ENCODE data around the gene GPR152.

GPR152 gene

DNA sequence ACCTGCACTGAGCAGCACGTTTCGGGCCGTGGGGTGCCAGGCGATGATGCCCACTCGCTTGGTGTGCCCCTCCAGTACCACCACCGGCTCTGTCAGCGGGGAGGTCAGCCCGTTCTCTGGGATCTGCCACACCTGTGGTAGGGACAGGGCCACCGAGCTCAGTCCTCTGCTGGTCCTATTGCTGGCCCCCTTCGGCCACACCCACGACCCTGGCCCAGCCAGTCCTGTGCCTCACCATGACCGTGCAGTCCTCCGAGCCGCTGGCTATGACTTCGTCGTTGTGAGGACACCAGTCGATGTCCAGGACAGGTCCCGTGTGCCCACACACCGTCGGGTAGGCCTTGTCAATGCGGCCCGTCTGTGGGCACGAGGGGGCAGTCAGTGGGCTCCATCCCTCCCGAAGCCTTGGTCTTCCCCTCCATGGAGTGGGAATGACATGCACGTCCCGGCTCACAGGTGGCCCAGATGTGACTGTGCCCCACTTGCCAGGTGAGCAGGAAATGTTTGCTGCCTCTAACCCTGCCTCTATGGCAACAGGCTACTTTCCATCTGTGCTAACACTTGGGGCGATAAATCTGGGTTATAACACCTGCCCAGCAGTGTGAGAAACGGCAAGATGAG lies 10.7 kb downstream of the GPR152 start:
- no peaks in the 10 kb centered on the region for H3K27me3 ChIP-seq (replicated peaks; ENCODE audit: control insufficient read depth, insufficient read depth, low read length)
- H3K9me3 ChIP-seq (ENCODE audit: control insufficient read depth, low read length) = no peaks in the 10 kb centered on the region
- H3K36me3 ChIP-seq (ENCODE audit: control insufficient read depth, insufficient read depth, low read length, severe bottlenecking) = peaks cover 25% of the 10 kb centered on the region
- peak overlapping the region; percentile 91 for H3K4me3 ChIP-seq (ENCODE audit: low read length)
- DNase-seq (ENCODE audit: low read depth) = no peak
- peak overlapping the region; percentile 95 for H3K9ac ChIP-seq (ENCODE audit: low read length)
- H3K4me1 ChIP-seq (ENCODE audit: control insufficient read depth, insufficient read depth, low read length) = peaks cover 19% of the 10 kb centered on the region

- DNase-seq (ENCODE audit: low read depth) = no peak
- Histone ChIP-seq H3K9me3 (ENCODE audit: control insufficient read depth, low read length) (no peaks in the 10 kb centered on the region), H3K9ac (ENCODE audit: low read length) (no peak overlapping the region)
Observed at GRCh38 chr11:67441098-67441563, 11.4 kb downstream of the GPR152 start.

DNA sequence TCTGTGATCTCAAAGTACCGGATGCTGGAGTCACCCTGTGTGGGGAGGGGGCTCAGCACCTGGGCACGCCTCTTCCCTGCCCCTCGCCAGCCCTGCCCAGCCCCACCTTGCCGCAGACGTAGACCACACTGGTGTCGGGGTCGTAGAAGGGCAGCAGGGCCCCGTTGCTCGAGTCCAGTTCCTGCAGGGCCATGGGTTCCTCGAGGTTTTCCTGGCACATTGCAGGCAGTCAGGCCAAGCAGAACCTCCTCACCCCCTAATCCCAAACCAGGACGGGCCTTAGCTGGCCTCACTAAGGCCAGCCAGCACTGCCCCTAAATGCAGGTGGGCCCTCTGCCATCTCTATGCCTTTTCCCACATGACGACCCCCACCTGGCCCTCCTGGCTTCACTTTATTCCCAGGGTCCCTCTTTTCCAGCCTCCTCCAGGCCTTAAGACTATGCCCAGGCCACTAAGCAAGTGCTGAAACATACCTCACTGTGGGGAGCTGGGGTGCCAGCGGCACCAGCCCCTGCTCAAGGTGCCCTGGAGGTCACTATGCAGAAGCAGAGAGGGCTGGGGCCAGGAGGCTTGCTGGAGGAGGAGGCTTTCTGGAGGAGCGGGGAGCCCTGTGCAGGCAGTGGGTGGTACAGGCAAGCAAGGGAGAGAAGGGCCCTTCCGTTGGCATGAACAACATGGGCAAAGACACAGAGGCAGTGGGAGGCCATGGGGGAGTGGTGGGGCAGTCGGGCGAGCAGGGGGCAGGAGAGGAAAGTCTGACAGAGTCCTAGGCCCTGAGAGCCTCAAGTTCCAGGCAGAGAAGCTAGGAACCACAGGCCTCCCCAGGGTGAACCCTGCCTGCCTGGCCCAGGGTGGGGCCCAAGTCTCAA lies 12.1 kb downstream of the GPR152 start:
- Histone ChIP-seq H3K9me3 (ENCODE audit: control insufficient read depth, low read length) (no peaks in the 10 kb centered on the region), H3K4me1 (ENCODE audit: control insufficient read depth, insufficient read depth, low read length) (peaks cover 19% of the 10 kb centered on the region), H3K27me3 (replicated peaks; ENCODE audit: control insufficient read depth, insufficient read depth, low read length) (no peaks in the 10 kb centered on the region), H3K9ac (ENCODE audit: low read length) (no peak overlapping the region), H3K36me3 (ENCODE audit: control insufficient read depth, insufficient read depth, low read length, severe bottlenecking) (peaks cover 28% of the 10 kb centered on the region), H3K4me3 (ENCODE audit: low read length) (no peak overlapping the region)
- DNase-seq (ENCODE audit: low read depth) = no peak

More at GRCh38 chr11:67441098-67441563, 11.4 kb downstream of the GPR152 start:
- H3K27me3 ChIP-seq (replicated peaks; ENCODE audit: control insufficient read depth, insufficient read depth, low read length) = no peaks in the 10 kb centered on the region
- peaks cover 25% of the 10 kb centered on the region for H3K36me3 ChIP-seq (ENCODE audit: control insufficient read depth, insufficient read depth, low read length, severe bottlenecking)
- no peak overlapping the region for H3K4me3 ChIP-seq (ENCODE audit: low read length)
- peaks cover 19% of the 10 kb centered on the region for H3K4me1 ChIP-seq (ENCODE audit: control insufficient read depth, insufficient read depth, low read length)

GRCh38 chr11:67439321-67440228 lies 13.0 kb downstream of the GPR152 start:
- Histone ChIP-seq H3K9me3 (ENCODE audit: control insufficient read depth, low read length) (no peaks in the 10 kb centered on the region), H3K36me3 (ENCODE audit: control insufficient read depth, insufficient read depth, low read length, severe bottlenecking) (peaks cover 35% of the 10 kb centered on the region), H3K4me1 (ENCODE audit: control insufficient read depth, insufficient read depth, low read length) (peaks cover 19% of the 10 kb centered on the region), H3K9ac (ENCODE audit: low read length) (peak overlapping the region; percentile 50), H3K27me3 (replicated peaks; ENCODE audit: control insufficient read depth, insufficient read depth, low read length) (no peaks in the 10 kb centered on the region), H3K4me3 (ENCODE audit: low read length) (no peak overlapping the region)
- peak; percentile 22 for DNase-seq (ENCODE audit: low read depth)

GRCh38 chr11:67438158-67438902 lies 14.2 kb downstream of the GPR152 start:
- Histone ChIP-seq H3K4me1 (ENCODE audit: control insufficient read depth, insufficient read depth, low read length) (peaks cover 19% of the 10 kb centered on the region), H3K27me3 (replicated peaks; ENCODE audit: control insufficient read depth, insufficient read depth, low read length) (no peaks in the 10 kb centered on the region), H3K36me3 (ENCODE audit: control insufficient read depth, insufficient read depth, low read length, severe bottlenecking) (peaks cover 48% of the 10 kb centered on the region), H3K4me3 (ENCODE audit: low read length) (no peak overlapping the region), H3K9me3 (ENCODE audit: control insufficient read depth, low read length) (no peaks in the 10 kb centered on the region), H3K9ac (ENCODE audit: low read length) (no peak overlapping the region)
- DNase-seq (ENCODE audit: low read depth) = no peak

GRCh38 chr11:67437809-67438157 lies 14.7 kb downstream of the GPR152 start:
- no peak overlapping the region for H3K9ac ChIP-seq (ENCODE audit: low read length)
- peaks cover 53% of the 10 kb centered on the region for H3K36me3 ChIP-seq (ENCODE audit: control insufficient read depth, insufficient read depth, low read length, severe bottlenecking)
- H3K27me3 ChIP-seq (replicated peaks; ENCODE audit: control insufficient read depth, insufficient read depth, low read length) = no peaks in the 10 kb centered on the region
- no peak overlapping the region for H3K4me3 ChIP-seq (ENCODE audit: low read length)
- H3K4me1 ChIP-seq (ENCODE audit: control insufficient read depth, insufficient read depth, low read length) = peaks cover 19% of the 10 kb centered on the region
- no peaks in the 10 kb centered on the region for H3K9me3 ChIP-seq (ENCODE audit: control insufficient read depth, low read length)
- no peak for DNase-seq (ENCODE audit: low read depth)

DNA sequence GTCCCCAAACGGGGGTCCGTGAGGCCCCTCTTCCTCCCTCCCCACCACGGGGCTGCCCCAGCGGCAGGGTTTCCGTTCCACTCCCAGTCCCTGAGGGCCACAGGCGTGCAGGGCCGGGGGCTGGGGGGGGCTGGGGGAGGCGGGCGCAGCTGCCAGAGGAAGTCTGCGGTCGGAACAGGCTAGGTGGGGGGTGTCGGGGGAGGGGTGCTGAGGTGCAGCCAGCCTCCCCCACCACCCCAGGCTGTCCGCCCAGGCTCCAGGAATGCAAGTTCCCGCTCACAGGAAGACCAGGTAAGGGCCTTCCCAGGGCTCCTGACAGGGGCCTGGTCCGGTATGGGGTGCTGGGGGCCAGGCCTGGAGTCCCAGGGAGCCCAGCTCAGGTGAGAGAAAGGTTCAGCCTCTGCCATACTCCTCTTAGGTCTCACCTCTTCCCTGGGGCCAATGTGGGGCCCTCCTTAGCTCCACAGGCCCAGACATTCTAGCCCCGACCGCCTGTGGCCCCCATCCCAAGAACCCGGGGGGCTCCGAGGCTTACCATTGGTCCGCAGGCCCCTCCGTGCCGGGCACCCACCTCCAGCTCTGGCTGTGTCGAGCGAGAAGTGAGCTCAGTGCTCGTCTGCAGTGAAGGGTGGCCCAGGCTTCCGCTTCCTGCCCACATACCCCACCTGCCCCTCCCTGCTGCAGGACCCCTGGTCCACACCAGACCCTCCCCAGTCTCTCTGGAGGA lies 15.3 kb downstream of the GPR152 start, which contains the start of gene PTPRCAP:
Gene PTPRCAP, minus strand, starts transcription at position 601 of the 727 bp plus-strand sequence. Its CDS starts 63 bp downstream, at position 538.
- Histone ChIP-seq H3K4me1 (ENCODE audit: control insufficient read depth, insufficient read depth, low read length) (peaks cover 14% of the 10 kb centered on the region), H3K4me3 (ENCODE audit: low read length) (no peak within 1 kb of the TSS), H3K9ac (ENCODE audit: low read length) (no peak within 1 kb of the TSS), H3K36me3 (ENCODE audit: control insufficient read depth, insufficient read depth, low read length, severe bottlenecking) (peaks cover 58% of the 10 kb centered on the region), H3K27me3 (replicated peaks; ENCODE audit: control insufficient read depth, insufficient read depth, low read length) (no peaks in the 10 kb centered on the region), H3K9me3 (ENCODE audit: control insufficient read depth, low read length) (no peaks in the 10 kb centered on the region)
- DNase-seq (ENCODE audit: low read depth) = no peak

DNA sequence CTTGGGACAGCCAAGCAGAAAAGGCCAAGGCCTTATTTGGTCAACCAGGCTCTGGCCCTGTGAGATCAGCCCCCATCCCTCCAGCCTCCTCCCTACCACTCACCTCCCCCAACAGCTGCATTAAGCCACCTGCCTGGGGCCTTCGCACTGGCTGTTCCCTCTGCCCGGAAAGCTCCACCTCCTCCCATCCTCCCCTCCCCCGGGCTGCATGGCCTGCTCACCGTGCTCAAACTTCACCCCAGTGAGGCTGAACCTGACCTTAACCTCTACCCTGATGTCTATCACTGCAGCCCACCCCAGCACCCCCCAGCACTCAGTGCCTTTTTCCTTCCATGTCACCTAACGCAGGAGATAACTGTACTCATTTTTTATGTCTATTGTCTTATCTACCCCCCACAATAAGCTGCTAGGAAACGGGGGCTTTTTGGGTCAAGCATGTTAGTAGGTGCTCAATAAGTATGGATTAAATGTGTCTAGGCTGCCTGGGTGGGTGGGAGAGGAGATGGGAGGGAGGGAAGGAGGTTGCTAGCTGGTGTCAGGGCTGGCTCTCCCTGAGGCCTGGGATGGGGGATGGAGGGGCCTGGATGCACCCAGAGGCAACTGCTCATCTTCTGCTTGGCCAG lies 16.0 kb downstream of the GPR152 start:
- no peak overlapping the region for H3K4me3 ChIP-seq (ENCODE audit: low read length)
- H3K27me3 ChIP-seq (replicated peaks; ENCODE audit: control insufficient read depth, insufficient read depth, low read length) = no peaks in the 10 kb centered on the region
- peaks cover 65% of the 10 kb centered on the region for H3K36me3 ChIP-seq (ENCODE audit: control insufficient read depth, insufficient read depth, low read length, severe bottlenecking)
- no peak for DNase-seq (ENCODE audit: low read depth)
- H3K9ac ChIP-seq (ENCODE audit: low read length) = no peak overlapping the region
- peaks cover 9% of the 10 kb centered on the region for H3K4me1 ChIP-seq (ENCODE audit: control insufficient read depth, insufficient read depth, low read length)
- no peaks in the 10 kb centered on the region for H3K9me3 ChIP-seq (ENCODE audit: control insufficient read depth, low read length)

GRCh38 chr11:67435727-67436458 lies 16.6 kb downstream of the GPR152 start:
- Histone ChIP-seq H3K9ac (ENCODE audit: low read length) (no peak overlapping the region), H3K36me3 (ENCODE audit: control insufficient read depth, insufficient read depth, low read length, severe bottlenecking) (peaks cover 66% of the 10 kb centered on the region), H3K4me1 (ENCODE audit: control insufficient read depth, insufficient read depth, low read length) (peaks cover 9% of the 10 kb centered on the region), H3K27me3 (replicated peaks; ENCODE audit: control insufficient read depth, insufficient read depth, low read length) (no peaks in the 10 kb centered on the region), H3K9me3 (ENCODE audit: control insufficient read depth, low read length) (no peaks in the 10 kb centered on the region), H3K4me3 (ENCODE audit: low read length) (no peak overlapping the region)
- DNase-seq (ENCODE audit: low read depth) = no peak

All from adipocyte (in vitro differentiated cells).